Stimulated activated CD8-positive, alpha-beta memory T cell treated with anti-CD3 and anti-CD28 coated beads, Interleukin-2, amount 100 ng/mL, for 1 hour (primary cell): ENCODE data around the gene CENPN.

Experiments
- DNase-seq, 2 donors: peaks; one replicate each; pipeline ENCODE4 v3.0.0-alpha.2; 2020; ENCODE audit warnings: low read depth in 2 of 2

Gene CENPN

DNA sequence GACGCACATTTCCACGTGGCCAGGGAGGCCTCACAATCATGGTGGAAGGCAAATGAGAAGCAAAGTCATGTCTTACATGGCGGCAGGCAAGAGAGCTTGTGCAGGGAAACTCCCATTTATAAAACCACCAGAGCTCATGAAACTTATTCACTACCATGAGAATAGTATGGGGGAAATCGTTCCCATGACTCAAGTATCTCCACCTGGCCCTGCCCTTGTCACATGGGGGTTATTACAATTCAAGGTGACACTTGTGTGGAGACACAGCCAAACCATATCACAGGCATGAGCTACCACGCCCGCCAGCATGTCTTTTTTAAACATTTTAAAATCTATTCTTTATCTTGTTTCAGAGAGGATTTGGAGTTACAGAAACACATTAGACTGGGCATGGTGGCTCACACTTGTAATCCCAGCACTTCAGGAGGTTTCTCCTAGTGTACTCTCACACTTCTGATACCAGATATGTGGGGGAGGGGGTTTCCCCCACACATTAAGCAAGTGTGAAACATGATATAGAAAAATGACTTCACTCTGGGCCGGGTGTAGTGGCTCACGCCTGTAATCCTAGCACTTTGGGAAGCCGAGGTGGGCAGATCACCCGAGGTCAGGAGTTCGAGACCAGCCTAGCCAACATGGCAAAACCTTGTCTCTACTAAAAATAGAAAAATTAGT is 23.1 kb downstream of the CENPN start:
- DNase-seq: no peak

DNA sequence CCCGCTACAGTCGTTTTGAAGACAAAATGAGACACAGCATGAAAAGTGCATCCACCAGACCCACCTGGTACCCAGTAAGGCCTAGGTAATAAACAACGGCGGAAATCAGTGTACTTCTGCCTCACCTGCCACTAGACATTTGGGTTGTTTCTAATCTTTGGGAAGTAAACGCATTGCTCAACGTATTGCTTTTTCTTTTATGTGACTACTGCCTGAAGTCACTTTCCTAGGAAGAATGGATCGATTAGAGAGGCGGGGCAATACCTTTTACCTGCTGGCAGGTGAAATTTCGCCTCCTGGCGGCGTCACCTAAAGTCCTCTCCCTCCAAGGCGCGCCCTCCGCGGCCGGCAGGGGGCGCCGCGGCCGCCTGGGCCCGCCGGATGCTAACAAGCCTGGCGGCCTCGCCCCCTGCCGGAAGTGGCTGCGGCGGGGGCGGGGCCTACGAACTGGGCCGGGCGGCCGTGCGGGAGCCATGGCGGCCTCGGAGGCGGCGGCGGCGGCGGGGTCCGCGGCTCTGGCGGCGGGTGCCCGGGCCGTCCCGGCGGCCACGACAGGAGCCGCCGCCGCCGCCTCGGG is 28.5 kb downstream of the CENPN start, which contains the start of gene ATMIN:
Gene ATMIN (plus strand): TSS at position 445 of the 577 bp plus-strand sequence. CDS start 29 bp downstream, at position 474.
- peak; percentile 75 to 82 for DNase-seq

DNA sequence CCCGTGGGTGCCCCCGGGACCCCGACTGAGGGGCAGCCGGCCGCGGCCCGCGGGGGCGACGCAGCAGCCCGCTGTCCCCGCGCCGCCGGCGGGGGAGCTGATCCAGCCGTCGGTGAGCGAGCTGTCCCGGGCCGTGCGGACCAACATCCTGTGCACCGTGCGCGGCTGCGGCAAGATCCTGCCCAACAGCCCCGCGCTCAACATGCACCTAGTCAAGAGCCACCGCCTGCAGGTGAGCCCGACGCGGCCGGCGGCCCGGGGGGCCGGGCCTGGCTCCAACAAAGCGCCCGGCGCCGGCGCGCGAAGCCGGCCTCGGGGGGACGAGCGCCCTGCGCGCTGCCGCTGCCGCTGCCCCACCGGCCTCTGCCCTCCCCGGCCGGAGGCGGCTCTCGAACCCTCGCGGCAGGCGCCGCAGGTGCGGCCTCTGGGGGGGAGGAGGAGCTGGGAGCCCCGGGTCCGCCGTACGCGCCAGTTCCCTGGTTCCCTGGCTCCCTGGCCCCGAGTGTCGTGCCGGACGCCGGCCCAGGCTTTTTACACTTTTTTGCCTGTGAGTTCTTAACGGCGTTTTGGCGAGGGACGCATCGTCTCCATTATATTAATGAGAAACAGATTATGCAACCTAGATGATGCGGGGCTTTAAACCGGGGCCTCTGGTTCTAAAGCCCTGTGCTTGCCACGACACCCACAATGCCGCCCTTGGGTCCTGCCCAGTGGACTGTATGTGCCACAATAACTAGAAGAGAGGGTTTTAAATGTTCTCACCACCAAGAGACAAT is 29.1 kb downstream of the CENPN start:
- no peak for DNase-seq

DNA sequence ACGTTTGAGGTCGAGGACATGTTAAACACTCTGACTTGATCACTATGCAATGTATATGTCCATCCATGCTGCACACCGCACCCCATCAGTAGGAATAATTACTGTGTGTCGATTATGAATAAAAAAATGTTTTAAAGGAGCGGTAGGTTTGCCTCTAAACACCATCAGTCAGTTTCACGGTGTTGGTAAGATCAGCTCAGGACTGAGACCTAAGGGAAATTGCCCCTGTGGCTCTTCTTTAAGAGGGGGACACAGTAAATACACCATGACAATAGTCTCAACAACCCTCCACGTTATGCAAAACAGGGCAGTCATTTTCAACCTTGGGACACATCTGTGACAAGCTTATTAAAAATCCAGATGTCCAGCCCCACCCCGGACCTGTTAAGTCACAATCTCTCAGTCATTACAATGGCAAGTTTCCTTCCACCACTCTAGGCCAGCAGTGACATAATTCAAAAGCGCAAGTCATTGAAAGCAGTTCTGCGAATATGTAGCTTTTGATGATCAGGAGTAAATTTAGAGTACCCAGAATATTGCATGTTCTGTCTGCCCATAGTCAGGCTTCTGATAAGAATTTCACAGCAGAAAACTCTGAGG is 29.8 kb downstream of the CENPN start:
- DNase-seq: no peak

DNA sequence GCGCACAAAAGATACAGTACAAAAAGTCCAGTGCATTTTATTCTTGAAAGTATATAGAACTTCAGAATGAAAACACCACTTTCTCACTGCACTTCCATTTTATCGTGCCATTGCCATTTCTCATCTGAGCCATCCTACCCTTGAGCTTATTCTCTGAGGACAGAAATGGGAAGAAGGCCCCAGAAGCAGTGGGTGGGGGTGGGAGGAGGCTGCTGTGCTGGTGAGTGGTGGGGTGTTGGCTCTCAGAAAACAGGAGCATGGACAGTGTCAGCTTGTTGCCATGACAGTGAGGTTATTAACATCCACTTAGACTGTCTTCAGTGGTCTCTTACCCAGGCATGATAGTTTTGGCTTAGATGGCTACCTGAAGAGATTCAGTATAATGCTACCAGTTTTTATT is 33.1 kb downstream of the CENPN start:
- no peak for DNase-seq

DNA sequence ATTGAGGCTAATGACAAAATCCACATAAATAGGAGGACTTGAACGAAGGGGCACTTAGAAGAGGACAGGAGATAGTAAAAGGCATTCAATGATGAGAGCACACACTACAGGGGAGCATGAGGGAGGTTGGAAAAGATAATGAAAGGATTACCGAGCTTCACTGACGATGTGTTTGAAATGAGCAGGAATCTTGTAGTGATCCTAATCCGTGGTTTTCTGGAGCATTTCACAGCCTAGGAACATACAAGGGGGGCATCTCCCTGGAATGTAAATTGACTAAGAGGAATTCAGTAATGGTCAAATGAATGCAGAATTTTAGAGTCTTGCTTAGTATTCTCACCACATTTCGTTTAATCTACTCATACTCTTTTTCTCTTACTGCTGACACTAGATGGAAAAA is 33.8 kb downstream of the CENPN start:
- DNase-seq: no peak

DNA sequence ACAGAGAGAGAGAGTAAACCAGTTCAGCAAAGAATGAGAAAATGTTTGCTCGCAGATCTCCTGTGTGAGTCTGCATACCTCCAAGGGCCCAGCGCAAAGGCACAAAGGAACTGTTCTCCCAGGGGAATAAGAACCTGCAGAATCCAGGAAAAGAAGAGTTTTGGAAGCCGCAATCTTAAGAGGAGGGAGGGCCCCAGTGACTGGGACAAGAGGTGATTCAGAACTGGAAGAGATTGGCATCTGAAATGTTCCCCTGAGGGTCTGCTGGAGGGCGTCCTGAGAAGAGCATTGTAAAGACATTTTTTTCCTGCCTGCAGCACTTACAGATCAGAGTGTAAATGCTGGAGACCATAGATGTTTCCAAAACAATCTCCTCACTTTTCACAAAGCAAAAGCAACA is 34.7 kb downstream of the CENPN start:
- DNase-seq: no peak

DNA sequence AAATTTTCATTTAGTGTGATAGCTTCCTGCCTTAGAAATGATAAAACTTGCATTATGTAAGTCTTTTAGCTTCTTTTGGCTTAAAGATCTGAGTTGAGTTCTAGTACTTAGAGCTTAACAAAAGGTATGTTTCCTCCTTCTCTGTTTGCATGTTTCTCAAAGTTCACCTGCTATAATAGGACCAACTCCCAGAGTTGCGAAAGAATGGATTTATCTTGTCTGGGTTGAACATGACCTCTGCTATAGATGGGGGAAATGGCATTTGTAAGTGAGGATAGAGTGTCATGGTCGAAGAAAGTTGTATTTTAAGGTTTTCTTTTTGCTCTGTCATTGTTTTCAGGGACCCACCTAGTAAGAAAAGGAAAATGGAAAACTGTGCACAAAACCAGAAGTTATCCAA is 35.8 kb downstream of the CENPN start:
- DNase-seq: no peak

DNA sequence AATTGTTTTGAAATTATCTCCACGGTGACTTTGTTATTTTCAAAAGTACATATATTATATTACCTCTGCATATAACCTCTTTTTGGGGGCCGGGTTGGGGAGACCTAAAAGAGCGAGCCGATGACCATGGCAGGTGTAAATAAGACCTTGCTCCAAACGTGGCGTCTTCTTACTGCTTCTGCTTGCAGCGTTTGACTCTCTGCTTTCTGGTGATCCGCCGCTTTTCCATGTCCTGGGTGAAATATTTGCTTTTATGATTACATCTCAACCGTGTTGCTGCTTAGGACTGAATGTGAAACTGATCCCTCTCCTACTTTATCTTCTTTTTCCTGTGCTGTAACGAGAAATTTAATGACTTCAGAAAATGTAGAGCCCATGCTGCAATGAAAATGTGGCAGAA is 46.7 kb downstream of the CENPN start:
- DNase-seq: no peak

DNA sequence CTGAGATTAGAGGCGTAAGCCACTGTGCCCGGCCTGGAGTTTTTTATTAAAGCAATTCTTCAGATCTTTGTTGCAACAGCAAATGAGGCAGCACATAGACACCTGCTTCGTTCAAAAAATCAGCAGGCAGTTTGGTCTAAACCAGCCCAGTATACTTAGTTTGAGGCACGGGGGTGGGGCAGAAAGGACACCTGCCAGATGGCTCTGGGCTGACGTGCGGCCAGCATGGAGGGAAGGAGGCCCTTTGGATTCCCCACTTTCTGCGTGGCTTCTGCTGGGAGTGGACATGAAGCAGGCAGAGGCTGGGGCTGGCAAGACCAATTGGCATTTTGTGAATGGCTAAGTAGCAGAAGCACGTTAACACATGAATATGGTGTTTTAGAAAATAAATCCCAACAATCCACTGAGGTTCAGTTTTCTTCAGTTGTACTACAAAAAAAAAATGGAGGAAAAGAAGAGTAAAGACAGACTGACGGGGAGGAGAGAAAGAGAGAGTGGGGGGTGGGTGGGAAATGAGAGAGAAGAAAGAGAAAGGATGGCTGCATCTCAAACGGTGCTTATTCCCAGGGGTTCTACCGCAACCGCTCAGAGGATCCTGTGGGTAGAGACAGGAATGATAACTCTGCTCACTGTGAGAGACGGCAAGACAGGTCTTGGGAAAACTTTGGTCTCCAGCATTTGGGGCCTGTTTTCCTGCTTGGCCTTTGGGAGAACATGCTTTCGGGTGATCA is 53.7 kb downstream of the CENPN start:
- DNase-seq: no peak

DNA sequence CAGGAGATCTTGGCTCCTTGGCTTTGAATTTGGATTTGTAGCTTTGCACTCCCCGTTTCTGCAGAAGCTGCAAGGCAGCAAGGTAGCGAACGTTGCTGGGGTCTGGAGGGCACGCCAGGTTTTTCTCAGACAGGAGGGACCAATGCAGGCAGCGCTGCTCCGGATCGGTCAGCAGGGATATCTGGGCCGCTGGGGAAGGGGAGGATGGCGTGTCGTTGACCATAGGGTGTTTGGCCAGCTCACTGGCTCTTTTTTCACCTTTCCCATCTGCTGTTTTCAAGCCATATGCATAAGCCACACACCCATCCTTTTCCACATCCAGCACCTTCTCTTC is 54.3 kb downstream of the CENPN start:
- DNase-seq: no peak

DNA sequence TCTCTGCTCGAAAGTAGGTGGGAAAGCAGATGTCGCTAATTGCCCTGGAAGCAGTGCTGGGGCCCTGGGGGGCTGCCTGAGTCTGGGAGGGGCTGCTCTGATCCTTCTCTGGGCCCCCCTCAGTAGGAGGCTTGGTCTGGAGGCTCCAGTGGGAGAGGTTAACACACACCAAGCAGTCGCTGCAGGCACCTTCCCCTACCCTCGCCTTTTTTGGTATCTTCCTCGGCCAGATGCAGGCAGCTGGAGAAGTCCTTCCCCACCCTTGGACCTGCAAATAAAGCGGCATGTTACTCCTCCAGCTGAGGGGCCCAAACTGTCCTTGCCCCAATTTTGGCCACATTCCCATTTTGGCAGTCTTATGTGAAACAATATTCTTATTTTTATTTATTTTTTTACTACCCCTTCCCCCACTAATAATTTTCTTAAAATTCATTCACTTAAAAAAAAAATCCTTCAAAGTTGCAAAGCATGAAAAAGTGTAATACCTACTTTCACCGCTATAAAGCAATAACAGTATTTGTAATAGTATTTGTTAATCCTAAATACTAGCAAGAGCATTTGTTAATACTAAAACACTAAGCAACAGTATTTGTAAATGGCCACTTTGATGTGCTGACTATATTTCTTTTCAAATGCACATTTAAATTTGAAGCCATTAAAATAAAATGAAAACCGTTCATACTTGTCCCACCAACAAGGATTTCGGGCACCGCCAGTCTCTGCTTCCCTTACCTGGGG is 55.0 kb downstream of the CENPN start:
- no peak for DNase-seq

DNA sequence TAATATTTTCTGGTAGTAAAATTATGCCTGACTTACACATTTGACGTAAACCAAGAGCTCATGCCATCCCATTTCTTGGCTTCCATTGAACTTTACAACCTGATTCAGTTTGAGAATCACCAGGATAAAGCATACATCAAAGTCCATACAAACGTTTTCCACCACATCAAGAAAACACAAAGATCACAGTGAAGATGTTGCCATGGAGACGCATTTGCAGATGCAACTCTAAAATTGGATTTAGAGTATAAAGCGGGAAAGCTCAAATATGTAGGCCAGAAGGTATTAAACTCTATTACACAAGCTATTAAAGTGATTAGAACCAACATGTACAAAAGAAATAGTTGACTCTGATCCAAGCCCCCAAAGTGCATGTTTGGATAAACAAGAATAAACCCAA is 59.7 kb downstream of the CENPN start:
- no peak for DNase-seq

DNA sequence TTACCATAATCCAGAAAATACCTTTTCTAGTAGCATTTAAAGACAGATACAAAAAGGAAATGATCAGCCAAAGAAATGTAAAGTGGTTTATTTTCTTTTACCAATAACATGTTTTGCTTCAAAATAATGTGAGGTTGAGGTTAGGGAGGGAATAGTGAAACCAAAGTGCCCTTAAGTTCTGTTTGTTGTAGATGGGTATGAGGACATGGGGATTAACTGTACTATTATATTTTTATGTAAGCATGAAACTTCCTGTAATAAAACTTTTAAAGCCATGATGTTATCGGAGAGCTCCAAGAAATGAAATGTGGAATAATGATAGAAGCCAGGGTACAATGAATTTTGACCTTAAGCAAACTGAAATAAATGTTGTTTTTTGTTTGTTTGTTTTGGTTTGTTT is 60.2 kb downstream of the CENPN start:
- no peak for DNase-seq

DNA sequence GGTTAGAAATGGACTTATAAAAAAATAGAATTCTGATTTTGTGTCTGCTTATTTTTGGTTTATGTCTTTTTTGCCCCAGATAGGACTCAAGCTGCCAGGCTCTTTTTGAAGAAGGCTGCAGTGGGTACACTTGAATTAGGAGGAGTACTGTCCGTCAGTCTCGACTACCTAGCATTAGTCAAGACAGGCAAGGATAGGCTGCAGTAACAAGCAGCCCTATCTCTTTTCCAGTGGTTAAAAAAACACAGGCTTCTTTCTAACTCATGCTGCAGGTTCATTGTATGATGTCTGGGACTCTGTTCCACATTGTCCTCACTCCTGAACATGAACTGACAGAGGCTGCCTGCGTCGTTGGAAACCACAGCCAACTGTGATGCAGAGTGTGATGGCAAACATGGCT is 62.0 kb downstream of the CENPN start:
- no peak for DNase-seq

DNA sequence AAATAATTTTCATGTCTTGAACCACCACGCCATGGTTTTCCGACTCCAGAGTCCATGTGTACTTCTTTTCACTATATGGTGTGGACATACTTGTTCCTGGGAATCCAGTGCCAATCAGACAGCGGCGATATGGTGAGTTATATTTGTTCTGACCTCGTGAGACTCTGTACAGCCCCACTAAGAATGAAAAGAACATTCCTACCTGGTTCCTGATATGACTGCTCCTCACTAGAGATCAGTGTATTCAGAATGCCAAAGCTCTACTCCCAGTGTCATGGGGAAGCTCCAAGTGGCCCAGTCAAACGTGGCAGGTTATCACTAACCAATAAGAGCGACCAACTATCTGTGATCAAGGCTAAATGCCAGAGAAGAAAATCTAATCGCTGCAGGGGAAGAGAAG is 64.0 kb downstream of the CENPN start:
- DNase-seq: no peak

DNA sequence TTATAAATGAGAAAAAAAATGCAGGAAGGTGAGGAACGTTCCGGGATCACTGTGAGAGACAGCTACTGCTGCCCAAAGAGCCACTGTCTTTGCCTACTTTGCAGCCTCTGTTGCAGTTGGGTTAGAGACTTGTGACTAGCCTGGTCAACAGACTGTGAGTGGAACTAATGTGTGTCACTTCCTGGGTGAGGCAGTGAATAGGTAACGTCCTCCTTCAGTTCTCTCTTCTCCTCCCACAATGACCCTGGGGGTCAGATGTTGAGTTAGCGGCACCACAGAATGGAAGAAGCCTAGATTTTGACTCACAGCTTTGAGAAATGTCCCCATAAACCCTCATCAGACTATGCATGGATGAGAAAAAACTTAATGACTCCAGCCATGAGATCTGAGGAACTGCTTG is 64.8 kb downstream of the CENPN start:
- DNase-seq: no peak

DNA sequence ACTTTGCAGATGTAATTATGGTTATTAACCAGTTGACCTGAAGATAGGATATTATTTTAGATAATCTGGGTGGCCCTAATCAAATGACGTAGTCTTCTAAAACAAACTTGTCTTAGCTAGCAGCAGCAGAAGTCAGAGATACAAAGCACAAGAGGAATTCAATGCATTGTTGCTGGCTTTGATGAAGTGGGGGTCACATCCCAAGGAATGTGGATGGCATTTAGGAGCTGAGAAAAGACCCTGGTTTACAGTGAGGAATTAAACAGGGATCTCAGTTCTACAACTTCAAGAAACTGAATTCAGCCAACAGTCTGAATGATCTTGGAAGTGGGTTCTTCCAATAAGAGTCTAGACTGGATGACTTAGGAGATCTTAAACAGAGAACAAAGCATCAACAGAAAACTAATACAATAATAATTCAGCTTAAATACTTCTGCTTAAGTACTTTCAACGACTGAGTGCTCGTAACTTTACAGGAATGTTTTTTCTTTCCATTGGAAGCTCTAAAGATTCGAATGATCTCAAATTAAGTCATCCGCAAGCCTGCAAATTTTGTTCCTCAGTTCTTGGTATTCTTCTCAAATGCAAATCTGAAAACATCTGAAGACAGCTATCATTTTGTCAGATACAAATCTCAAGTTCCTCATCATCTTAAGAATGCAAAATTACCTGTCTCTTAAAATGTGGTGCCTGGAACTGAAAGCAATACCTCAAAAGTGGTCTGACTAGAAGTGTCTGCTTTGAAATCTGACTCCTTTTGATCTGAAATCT is 66.7 kb downstream of the CENPN start:
- no peak for DNase-seq

DNA sequence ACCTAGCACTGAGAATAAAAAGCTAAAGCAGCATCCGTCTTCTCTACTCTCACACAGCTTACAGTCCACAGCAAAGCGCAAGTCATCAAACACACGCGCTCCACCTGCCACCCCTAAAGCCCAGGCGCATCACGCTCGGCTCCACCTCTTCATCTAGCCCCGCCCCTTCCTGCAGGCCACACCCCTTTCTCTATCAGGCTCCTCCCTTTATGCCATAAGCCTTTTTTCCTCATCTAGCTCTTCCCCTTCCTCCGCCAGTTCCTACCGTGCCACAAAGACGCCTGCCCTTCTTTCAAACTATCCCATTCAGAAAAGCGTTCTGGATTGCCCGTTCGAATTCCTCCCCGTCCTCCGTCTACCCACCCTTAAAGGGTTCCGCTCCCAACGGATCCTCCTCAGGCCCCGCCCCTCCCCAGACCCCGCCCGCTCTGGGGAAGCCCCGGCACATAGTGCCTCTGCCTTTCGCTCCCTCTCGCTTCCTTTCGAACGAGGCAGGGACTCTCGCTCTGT is 69.6 kb downstream of the CENPN start:
- DNase-seq: peak; percentile 85 to 90
